ENCODE results near the gene TK2. TPM values are rescaled to one million over a fixed set of nuclear protein-coding genes. Genes with fewer than 3 reads are reported as not detected.

TK2 gene
- polyA plus RNA-seq, 2 of the 4 experiments (the other 2 are of a cell fraction): 13.9 to 29.5 TPM

DNA sequence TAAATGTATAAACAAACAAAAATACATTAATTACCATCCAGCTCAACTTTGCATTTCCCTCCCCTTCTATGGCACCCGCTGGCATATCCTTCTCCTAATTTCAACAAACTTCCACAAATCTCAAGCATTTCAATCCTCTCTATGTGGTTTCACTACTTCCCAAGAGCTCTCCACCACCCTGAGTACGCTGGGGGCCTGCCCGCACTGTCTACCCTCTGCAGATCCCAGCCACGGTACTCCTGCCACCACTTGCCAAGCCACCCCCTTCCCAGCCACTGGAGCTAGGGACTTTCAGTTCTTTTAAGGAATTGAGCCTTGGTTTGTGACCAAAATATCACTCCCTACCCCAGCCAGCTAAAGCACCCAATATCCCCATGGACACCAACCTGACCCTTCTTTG is 1.9 kb downstream of the TK2 start:
- H3K4me2 ChIP-seq: no peak overlapping the region
- DNase-seq (ENCODE audit: low read depth in 1 of 2, low spot score in 1 of 2) (no peak), FAIRE-seq (no peak), ATAC-seq (no peak)
- 0 out of 6 replicates have a peak overlapping the region, but pooled peaks of 1 of the 2 experiments have one; percentile 11 for H3K27ac ChIP-seq
- H3K4me3 ChIP-seq: no peak overlapping the region
- 96% methylated on average over 4 of the region's 4 CpGs for WGBS (ENCODE audit: missing lambda C conversion rate)
- ChIA-PET POLR2A (no interaction called here), CTCF (interaction anchor here (0.6 to 5.4 kb wide), 10 partner anchors 15 to 320 kb away, joined by 3 to 26 read pairs (median 4); partner anchors contain the start of genes CMTM1 and NAE1)
- TF ChIP-seq TFCP2L1 (CRISPR knock-in tag; IDR thresholded peaks at IDR 0.05) (no peak), ESRRA (IDR thresholded peaks at IDR 0.05; ENCODE audit: borderline replicate concordance, low read length) (no peak), KDM5A (IDR thresholded peaks at IDR 0.05) (no peak), FOXS1 (CRISPR knock-in tag; IDR thresholded peaks at IDR 0.05) (no peak), TP53 (CRISPR knock-in tag; IDR thresholded peaks at IDR 0.05) (no peak), HMGXB4 (CRISPR knock-in tag; IDR thresholded peaks at IDR 0.05; ENCODE audit: borderline replicate concordance) (no peak), KDM1A (IDR thresholded peaks at IDR 0.05; ENCODE audit: low read depth) (no peak), ZNF302 (CRISPR knock-in tag; IDR thresholded peaks at IDR 0.05) (no peak), MYC (IDR thresholded peaks at IDR 0.05; ENCODE audit: borderline replicate concordance, low read length) (no peak), EHF (CRISPR knock-in tag; IDR thresholded peaks at IDR 0.05) (no peak), CBX2 (IDR thresholded peaks at IDR 0.05; ENCODE audit: borderline replicate concordance, low read depth) (no peak), CHD2 (IDR thresholded peaks at IDR 0.05; ENCODE audit: low read length, partially characterized antibody) (no peak), MAX (IDR thresholded peaks at IDR 0.05) (no peak), REST (IDR thresholded peaks at IDR 0.05) (no peak)
- TF ChIP-seq, protein P1, sequence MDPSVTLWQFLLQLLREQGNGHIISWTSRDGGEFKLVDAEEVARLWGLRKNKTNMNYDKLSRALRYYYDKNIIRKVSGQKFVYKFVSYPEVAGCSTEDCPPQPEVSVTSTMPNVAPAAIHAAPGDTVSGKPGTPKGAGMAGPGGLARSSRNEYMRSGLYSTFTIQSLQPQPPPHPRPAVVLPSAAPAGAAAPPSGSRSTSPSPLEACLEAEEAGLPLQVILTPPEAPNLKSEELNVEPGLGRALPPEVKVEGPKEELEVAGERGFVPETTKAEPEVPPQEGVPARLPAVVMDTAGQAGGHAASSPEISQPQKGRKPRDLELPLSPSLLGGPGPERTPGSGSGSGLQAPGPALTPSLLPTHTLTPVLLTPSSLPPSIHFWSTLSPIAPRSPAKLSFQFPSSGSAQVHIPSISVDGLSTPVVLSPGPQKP (IDR thresholded peaks at IDR 0.05; ENCODE audit: low read depth, low read length): no peak
- TF ChIP-seq, protein P2, sequence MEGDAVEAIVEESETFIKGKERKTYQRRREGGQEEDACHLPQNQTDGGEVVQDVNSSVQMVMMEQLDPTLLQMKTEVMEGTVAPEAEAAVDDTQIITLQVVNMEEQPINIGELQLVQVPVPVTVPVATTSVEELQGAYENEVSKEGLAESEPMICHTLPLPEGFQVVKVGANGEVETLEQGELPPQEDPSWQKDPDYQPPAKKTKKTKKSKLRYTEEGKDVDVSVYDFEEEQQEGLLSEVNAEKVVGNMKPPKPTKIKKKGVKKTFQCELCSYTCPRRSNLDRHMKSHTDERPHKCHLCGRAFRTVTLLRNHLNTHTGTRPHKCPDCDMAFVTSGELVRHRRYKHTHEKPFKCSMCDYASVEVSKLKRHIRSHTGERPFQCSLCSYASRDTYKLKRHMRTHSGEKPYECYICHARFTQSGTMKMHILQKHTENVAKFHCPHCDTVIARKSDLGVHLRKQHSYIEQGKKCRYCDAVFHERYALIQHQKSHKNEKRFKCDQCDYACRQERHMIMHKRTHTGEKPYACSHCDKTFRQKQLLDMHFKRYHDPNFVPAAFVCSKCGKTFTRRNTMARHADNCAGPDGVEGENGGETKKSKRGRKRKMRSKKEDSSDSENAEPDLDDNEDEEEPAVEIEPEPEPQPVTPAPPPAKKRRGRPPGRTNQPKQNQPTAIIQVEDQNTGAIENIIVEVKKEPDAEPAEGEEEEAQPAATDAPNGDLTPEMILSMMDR (IDR thresholded peaks at IDR 0.05): no peak
- H3K4me1 ChIP-seq: peaks cover 30% of the 10 kb centered on the region
- H3K9me3 ChIP-seq: no peaks in the 10 kb centered on the region
